Pulmonary artery endothelial cell (primary cell): ENCODE measurements around the gene PAK1IP1. TPM values are rescaled to one million over a fixed set of nuclear protein-coding genes. Genes with fewer than 3 reads are reported as not detected.
"Not testable (repeated sequence)": the region's sequence is repeated elsewhere in the genome, so short reads cannot be mapped to it uniquely, and the experiment has no call there.

Experiments
- DNase-seq: peaks from one replicate; pipeline ENCODE4 v3.0.0-alpha.2; 2011; ENCODE audit warnings: low read depth, low spot score
- total RNA-seq: library from RNA; depleted of rRNA; stranded (reverse); fragments of >200 nt; gene quantifications from 2 replicates; pipeline ENCODE4 v1.2.3, GENCODE V29; 2014

Gene PAK1IP1
- total RNA-seq, 1 donor from 2014 or later, result 25.3 TPM

DNA sequence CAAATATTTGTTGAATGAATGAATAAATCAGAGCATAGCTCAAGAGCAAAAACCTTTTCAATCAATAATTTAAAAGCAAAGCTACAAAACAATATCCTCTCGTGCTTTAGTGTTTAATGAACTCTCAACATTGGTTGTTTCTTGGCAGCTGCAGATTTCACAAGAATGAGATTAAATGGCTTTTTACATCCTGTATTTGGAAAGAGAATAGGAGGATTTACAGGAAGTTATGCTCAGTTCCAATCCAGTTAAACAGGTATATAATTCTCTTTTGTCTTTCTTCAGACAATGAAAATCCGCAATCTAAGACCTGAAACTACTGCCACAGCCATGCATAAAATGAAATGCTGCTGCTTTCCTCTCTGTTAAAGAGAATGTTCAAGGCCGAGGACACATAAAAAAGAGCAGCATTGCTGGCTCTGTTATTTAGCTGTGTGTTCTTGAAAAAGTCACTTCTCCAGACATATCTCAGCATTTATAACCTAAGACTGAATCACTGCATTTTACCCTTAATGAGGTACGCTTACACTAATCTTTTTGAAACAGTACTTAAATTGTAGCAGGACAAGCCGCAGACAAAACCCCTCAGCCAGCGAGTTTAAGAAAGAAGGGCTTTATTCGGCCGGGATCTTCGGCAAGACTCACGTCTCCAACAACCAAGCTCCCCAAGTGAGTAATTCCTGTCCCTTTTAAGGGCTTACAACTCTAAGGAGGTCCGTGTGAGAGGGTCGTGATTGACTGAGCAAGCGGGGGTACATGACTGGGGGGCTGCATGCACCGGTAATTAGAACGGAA lies 3.9 kb upstream of the PAK1IP1 start:
- DNase-seq, result no peak

GRCh38 chr6:10692965-10693538 lies 1.7 kb upstream of the PAK1IP1 start:
- no peak for DNase-seq

DNA sequence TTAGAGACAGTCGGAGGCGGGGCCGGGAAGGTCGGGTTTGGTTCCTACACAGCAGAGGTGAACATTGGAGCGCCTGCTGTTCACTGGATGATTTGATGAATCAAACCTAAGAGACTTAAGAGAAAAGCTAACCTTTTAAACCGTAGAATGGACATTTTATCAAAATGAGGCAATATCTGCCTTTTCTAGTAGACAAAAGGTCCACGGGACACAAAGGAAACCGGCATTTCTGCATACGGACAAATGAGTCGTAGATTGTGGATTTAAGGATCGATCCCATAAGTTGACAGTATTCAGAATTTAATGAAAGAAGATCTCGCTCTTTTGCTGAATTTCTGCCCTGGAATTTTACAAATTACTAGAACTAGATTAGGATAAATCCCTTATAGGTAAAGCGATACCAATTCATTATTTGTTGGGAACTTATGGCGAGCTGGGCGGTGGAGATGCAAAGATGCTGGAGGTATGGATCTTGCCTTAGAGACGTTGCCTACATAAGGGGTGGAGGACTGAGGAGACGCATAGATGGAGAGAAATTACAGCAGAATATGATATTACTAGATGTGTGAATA lies 400 bp downstream of the PAK1IP1 start:
- no peak for DNase-seq

GRCh38 chr6:10696655-10697054 lies 1.9 kb downstream of the PAK1IP1 start:
- DNase-seq, result no peak

GRCh38 chr6:10713962-10714361 lies 19.2 kb downstream of the PAK1IP1 start:
- no peak for DNase-seq

DNA sequence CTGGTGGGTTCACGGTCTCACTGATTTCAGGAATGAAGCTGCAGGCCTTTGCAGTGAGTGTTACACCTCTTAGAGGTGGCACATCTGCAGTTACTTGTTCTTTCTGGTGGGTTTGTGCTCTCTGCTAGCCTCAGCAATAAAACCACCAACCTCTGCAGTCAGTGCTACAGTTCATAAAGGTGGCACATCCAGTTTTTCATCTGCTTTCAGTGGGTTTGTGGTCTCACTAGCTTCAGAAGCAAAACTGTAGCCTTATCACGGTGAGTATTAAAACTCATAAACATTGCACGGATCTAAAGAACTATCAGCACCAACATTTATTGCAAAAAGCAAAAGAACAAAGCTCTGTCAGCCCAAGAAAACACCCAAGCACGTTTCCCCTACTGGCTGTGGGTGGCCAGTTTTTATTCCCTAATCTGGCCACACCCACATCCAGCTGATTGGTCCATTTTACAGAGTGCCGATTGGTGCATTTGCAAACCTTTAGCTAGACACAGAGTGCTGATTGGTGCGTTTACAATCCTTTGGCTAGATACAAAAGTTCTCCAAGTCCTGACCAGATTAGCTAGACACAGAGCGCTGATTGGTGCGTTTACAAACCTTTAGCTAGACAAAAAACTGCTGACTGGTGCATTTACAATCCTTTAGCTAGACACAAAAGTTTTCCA lies 24.7 kb downstream of the PAK1IP1 start:
- no peak for DNase-seq

DNA sequence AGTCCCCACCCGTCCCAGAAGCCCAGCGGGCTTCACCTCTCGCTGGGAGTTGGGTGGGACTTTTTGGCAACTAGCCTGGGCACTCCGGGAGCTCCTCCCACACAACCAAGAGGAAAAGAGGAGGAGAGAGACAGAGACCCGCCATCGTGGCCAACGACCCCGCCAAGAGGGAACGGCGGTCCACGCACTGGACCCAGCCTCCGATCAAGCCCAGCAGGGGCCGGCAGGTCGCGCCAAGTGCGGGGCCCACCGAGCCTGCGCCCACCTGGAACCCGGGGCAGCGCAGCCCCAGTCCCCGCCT lies 25.1 kb downstream of the PAK1IP1 start:
- DNase-seq, result no peak

- no peak for DNase-seq
Measured at GRCh38 chr6:10720265-10720959, 25.6 kb downstream of the PAK1IP1 start.

- DNase-seq, result not testable (repeated sequence)
Measured at GRCh38 chr6:10720960-10721849, 26.4 kb downstream of the PAK1IP1 start.

DNA sequence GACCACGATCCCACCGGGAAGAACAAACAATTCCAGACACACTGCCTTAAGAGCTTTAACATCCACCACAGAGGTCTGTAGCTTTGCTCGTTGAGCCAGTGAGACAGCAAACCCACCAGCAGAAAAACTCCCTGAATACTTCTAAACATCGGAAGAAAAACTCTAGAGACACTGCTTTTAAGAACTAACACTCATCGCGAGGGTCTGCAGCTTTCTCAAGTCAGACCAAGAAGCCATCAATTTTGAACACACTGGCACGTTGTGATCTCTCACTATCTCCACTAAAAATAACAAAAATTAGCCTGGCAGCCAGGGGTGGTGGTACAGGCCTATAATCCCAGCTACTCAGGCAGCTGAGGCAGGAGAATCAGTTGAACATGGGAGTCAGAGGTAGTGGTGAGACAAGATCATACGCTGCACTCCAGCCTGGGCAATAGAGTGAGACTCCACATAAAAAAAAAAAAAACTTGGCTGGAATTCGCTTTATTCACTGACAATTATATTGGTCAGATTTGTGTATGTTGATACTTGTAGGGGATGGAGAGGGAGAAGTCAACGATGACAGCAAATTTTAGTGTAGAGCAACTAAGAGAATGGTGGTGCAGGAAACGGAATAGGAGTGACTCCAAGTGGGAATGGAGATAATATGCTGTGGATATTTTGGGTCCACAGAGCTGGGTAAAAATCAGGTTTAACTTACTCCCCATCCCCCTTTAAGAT lies 27.2 kb downstream of the PAK1IP1 start:
- no peak for DNase-seq

- DNase-seq, result no peak
Measured at GRCh38 chr6:10722570-10722819, 27.7 kb downstream of the PAK1IP1 start.

DNA sequence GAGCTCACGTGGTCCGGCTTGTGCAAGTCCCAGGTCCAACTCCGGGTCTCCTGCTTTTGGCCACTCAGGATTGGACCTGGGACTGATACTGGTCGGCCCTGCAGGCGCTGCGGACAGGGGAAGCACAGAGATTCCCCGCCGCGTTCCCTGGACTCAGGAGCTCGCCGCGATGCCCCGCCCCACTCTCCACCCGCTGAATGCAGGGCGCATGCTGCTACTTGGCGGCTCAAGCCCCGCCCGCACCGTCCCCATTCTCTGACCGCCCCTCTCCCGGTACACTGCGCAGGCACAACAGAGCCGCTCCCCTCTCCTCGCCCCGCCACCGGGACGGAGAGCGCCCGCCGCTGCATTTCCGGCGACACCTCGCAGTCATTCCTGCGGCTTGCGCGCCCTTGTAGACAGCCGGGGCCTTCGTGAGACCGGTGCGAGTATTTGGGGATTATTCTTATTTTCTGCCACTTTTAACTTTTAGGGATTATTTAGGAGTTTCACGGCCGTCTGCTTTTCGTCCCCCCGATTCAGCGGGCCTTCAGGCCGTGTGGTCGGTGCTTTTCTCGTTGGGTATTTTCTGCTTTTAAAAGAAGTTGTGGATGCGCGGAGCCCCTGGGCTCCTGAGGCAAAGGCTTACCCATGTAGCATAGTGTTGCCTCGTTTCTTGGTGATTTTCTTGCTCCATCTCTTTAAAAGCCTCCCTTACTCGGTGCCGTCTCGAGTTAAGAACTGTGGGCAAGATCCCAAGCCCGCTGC lies 28.2 kb downstream of the PAK1IP1 start, which contains the start of gene TMEM14C:
TMEM14C (plus strand) TSS at position 251 of the 747 bp plus-strand sequence. CDS start 1,544 bp downstream, outside the sequence.
- DNase-seq, result peak; percentile 94

GRCh38 chr6:10723567-10723881 lies 28.8 kb downstream of the PAK1IP1 start:
- no peak for DNase-seq

- no peak for DNase-seq
Measured at GRCh38 chr6:10725044-10725443, 30.3 kb downstream of the PAK1IP1 start.

DNA sequence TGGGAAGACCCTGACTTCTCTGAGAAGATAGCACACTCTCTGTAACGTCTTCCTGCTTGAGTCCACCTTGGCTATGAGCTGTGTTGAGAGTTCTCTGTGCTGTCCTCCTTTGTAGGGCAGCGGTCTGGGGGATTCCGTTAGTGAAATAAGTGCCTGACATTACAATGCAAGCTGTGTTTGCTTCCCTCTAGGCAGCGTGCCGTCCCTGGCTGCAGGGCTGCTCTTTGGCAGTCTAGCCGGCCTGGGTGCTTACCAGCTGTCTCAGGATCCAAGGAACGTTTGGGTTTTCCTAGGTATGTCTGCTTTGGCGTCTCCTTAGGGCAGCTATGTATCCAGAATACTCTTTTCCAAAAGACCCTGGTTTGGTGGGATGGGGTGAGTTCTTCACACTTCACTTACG lies 30.9 kb downstream of the PAK1IP1 start:
- no peak for DNase-seq

- no peak for DNase-seq
Measured at GRCh38 chr6:10730254-10730653, 35.5 kb downstream of the PAK1IP1 start.

DNA sequence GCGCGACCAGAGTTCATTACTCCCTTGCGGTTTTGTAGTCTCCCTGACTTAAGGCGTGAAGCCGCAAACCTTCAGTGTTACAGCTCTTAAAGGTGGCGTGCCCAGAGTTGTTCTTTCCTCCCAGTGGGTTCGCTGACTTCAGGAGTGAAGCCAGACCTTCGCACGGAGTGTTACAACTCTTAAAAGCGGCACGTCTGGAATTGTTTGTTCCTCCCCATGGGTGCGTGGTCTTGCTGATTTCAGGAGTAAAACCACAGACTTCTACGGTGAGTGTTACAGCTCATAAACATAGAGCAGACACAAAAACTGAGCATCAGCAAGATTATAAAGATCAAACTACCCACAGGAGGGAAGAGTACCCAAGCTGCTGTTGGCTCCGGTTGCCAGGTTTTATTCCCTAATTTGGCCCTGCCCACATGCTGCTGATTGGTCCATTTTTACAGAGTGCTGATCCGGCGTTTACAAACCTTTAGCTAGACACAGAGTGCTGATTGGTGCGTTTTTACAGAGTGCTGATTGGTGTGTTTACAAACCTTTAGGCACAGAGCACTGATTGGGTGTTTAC lies 38.5 kb downstream of the PAK1IP1 start:
- no peak for DNase-seq

DNA sequence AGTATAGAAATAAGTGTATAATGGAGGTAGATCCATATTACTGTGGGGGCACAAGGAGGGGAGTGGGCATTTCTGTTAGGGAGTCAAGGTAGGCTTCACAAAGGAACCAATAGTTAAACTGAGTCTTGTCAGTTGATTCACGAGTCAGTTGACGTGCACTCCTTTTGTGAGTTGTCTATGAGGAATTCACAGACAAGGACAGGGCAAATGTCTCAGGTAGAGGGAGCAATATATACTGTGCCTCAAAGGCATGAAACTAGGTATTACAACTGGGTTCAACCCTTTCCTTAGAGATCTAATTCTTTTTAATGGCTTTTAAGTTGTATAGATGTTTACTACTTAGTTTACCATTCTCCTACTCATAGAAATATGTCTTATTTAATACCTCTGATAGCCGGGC lies 39.1 kb downstream of the PAK1IP1 start:
- DNase-seq, result no peak

DNA sequence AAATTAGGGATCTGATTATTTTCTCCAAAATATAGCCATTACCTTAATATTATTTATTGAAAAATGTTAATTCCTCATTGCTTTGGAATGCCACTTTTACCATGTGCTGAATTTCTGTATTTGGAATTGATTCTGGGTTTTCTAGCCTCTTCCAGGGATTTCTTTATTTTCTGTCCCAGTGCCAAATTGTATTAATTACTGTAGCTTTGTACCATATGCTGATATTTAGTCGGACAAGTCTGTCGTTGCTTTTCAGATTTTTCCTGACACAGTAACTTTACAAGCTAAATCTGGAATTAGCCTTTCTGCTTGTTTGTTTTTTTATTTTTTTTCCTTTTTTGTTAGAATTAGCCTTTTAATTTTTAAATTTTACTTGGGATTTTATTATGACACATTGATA lies 42.0 kb downstream of the PAK1IP1 start:
- no peak for DNase-seq
